ENCODE measurements around the gene ITFG1. TPM values are rescaled to one million over a fixed set of nuclear protein-coding genes. Genes with fewer than 3 reads are reported as not detected.
"Not testable (repeated sequence)": the region's sequence is repeated elsewhere in the genome, so short reads cannot be mapped to it uniquely, and the experiment has no call there.

The ITFG1 gene
- total RNA-seq, 6 experiments from 2014 or later: 29.9 to 43.8 (median 39.2) TPM

DNA sequence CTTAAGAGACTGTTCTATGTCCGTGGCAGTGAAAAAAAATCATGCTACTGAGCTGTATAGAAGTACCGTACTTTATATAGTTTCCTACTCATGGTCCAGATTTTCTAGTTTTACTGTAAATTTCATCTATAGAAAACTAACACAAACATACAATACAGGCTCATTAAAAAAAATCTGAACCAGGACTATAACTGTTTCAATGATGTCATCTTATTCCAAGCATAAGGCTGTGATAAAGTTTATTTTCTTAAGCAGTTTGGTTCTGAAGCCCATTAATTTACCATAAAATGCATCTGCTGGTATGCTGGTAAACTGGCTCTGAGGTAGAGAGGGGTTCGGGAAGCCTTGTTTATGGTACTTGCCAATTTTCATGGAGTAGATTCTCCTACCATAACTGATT is 300.4 kb downstream of the ITFG1 start:
- Histone ChIP-seq H3K4me1 (no peaks in the 10 kb centered on the region), H3K27me3 (no peaks in the 10 kb centered on the region), H3K9me3 (no peaks in the 10 kb centered on the region), H3K4me3 (no peak overlapping the region), H3K27ac (no peak overlapping the region), H3K36me3 (no peaks in the 10 kb centered on the region)
- DNase-seq (no peak), ATAC-seq (no peak)
- TF ChIP-seq, protein P1, sequence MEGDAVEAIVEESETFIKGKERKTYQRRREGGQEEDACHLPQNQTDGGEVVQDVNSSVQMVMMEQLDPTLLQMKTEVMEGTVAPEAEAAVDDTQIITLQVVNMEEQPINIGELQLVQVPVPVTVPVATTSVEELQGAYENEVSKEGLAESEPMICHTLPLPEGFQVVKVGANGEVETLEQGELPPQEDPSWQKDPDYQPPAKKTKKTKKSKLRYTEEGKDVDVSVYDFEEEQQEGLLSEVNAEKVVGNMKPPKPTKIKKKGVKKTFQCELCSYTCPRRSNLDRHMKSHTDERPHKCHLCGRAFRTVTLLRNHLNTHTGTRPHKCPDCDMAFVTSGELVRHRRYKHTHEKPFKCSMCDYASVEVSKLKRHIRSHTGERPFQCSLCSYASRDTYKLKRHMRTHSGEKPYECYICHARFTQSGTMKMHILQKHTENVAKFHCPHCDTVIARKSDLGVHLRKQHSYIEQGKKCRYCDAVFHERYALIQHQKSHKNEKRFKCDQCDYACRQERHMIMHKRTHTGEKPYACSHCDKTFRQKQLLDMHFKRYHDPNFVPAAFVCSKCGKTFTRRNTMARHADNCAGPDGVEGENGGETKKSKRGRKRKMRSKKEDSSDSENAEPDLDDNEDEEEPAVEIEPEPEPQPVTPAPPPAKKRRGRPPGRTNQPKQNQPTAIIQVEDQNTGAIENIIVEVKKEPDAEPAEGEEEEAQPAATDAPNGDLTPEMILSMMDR (IDR thresholded peaks at IDR 0.05): no peak
- TF ChIP-seq POLR2A (IDR thresholded peaks at IDR 0.05): no peak
- intact Hi-C loops (cut with DNase I): no loop called here
- WGBS (ENCODE audit: insufficient coverage, low coverage, low lambda C conversion rate, missing lambda C conversion rate): 95% methylated on average over 3 of the region's 3 CpGs

- ATAC-seq: no peak
- H3K27me3 ChIP-seq: no peaks in the 10 kb centered on the region
- H3K9me3 ChIP-seq: no peaks in the 10 kb centered on the region
- TF ChIP-seq POLR2A (IDR thresholded peaks at IDR 0.05): no peak
- TF ChIP-seq, protein P1 (IDR thresholded peaks at IDR 0.05): no peak
- H3K27ac ChIP-seq: no peak overlapping the region
- no peak overlapping the region for H3K4me3 ChIP-seq
- intact Hi-C loops (cut with DNase I): no loop called here
- H3K36me3 ChIP-seq: no peaks in the 10 kb centered on the region
- DNase-seq: no peak
- no peaks in the 10 kb centered on the region for H3K4me1 ChIP-seq
These were observed 301.9 kb downstream of the ITFG1 start for GRCh38 chr16:47158992-47159391.

DNA sequence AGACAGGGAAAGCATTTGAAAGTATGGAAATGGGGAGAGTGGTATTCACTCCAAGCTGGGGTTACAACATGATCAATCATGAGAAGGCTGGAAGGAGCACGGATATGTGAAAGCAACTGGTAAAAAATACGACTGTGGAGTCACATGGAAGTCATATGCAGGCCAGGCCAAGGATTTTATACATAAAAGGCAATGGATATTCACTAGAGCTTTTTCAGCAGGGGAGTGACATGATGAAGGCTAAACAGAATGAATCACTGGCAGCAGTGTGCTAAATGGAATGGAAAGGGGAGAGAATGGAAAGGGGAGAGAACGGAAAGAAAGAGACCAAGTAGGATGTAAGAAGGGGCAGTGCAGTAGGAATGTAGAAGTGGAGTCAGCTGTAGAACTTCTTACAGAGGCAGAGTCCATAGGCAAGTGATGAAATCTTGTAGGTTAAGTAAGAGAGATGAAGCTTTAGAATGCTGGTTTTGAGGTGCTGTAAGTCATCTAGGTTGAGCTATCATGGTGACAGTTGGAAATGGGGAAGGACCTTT is 304.1 kb downstream of the ITFG1 start:
- H3K4me1 ChIP-seq: no peaks in the 10 kb centered on the region
- TF ChIP-seq POLR2A (IDR thresholded peaks at IDR 0.05): no peak
- TF ChIP-seq, protein P1 (IDR thresholded peaks at IDR 0.05): no peak
- no peak overlapping the region for H3K4me3 ChIP-seq
- H3K27ac ChIP-seq: no peak overlapping the region
- intact Hi-C loops (cut with DNase I): no loop called here
- H3K27me3 ChIP-seq: no peaks in the 10 kb centered on the region
- 89% methylated on average over 3 of the region's 3 CpGs for WGBS (ENCODE audit: insufficient coverage, low coverage, low lambda C conversion rate, missing lambda C conversion rate)
- no peaks in the 10 kb centered on the region for H3K36me3 ChIP-seq
- no peak for ATAC-seq
- no peaks in the 10 kb centered on the region for H3K9me3 ChIP-seq
- no peak for DNase-seq

- H3K4me1 ChIP-seq; H3K4me3 ChIP-seq; DNase-seq; intact Hi-C loops (cut with DNase I); H3K27ac ChIP-seq; H3K27me3 ChIP-seq; H3K36me3 ChIP-seq; H3K9me3 ChIP-seq; ATAC-seq: not testable (repeated sequence)
- 97% methylated on average over 9 of the region's 9 CpGs for WGBS (ENCODE audit: insufficient coverage, low coverage, low lambda C conversion rate, missing lambda C conversion rate)
These were observed 308.4 kb downstream of the ITFG1 start for GRCh38 chr16:47152501-47152900.

DNA sequence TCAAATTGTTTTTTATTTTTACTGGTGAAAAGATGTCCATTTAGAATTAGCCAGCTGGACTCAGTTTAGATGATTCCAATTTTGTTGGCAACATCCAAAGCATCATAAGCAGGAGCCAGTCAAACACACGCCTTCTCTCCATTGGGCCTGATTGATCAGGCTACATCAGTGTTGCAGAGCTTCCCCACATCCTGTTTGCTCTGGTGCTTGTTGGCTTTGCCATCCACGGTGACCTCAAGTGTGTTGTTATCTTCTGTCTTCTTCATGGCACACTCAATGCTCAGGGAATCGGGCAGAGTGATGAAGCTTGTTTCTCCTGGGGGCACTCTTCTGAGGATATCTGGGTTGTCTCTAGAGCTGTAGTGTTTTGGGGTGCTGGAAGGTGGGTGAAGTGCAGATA is 310.8 kb downstream of the ITFG1 start:
- no peaks in the 10 kb centered on the region for H3K4me1 ChIP-seq
- intact Hi-C loops (cut with DNase I): no loop called here
- DNase-seq (no peak), ATAC-seq (no peak)
- H3K27me3 ChIP-seq: no peaks in the 10 kb centered on the region
- H3K9me3 ChIP-seq: no peaks in the 10 kb centered on the region
- no peak for TF ChIP-seq POLR2A (IDR thresholded peaks at IDR 0.05)
- TF ChIP-seq, protein P1 (IDR thresholded peaks at IDR 0.05): no peak
- H3K36me3 ChIP-seq: no peaks in the 10 kb centered on the region
- 97% methylated on average over 3 of the region's 3 CpGs for WGBS (ENCODE audit: insufficient coverage, low coverage, low lambda C conversion rate, missing lambda C conversion rate)
- no peak overlapping the region for H3K4me3 ChIP-seq
- H3K27ac ChIP-seq: no peak overlapping the region

All from right lobe of liver (tissue), 6 donors.